Activated T-cell treated with anti-CD3 and anti-CD28 coated beads, Interleukin-2, amount 50 U/mL, for 24 hours (primary cell): ENCODE results near the gene F2RL3.
"Not testable (repeated sequence)": the region's sequence is repeated elsewhere in the genome, so short reads cannot be mapped to it uniquely, and the experiment has no call there.

Experiments
- DNase-seq: peaks from one replicate; pipeline ENCODE4 v3.0.0-alpha.2; 2020
- H3K27ac Mint-ChIP-seq: 2 replicates; pipeline ENCODE4 v1.8.0; 2020; ENCODE audit warnings: mild to moderate bottlenecking, mixed read lengths
- H3K27me3 Mint-ChIP-seq: 2 replicates; pipeline ENCODE4 v1.8.0; 2020; ENCODE audit warnings: mixed read lengths
- H3K36me3 Mint-ChIP-seq: 2 replicates; pipeline ENCODE4 v1.8.0; 2020; ENCODE audit warnings: low read depth, mixed read lengths
- H3K4me1 Mint-ChIP-seq: 2 replicates; pipeline ENCODE4 v1.8.0; 2020; ENCODE audit warnings: low read depth, mixed read lengths
- H3K4me3 Mint-ChIP-seq: 2 replicates; pipeline ENCODE4 v1.8.0; 2020; ENCODE audit warnings: mild to moderate bottlenecking, moderate library complexity, mixed read lengths
- H3K9me3 Mint-ChIP-seq: 2 replicates; pipeline ENCODE4 v1.8.0; 2020; ENCODE audit warnings: mixed read lengths

Gene F2RL3

DNA sequence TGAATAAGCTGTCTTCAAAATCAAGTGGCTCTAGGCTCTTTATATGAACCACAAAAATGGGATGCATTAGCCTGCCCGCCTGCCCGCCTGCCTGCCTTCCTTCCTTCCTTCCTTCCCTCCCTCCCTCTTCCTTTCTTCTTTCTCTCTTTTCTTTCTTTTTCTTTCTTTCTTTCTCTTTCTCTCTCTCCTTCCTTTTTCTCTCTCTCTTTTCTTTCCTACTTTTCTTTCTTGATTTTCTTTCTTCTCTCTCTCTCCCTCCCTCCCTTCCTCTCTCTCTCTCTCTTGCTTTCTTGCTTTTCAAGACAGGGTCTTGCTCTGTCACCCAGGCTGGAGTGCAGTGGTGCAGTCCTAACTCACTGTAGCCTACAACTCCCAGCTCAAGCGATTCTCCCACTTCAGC is 26.9 kb downstream of the F2RL3 start:
- DNase-seq, result no peak
- Mint-ChIP-seq H3K27me3 (peaks cover 13% of the 10 kb centered on the region), H3K36me3 (peaks cover 4% of the 10 kb centered on the region), H3K27ac (no peak overlapping the region), H3K9me3 (peaks cover 22% of the 10 kb centered on the region), H3K4me1 (no peaks in the 10 kb centered on the region), H3K4me3 (no peak overlapping the region)

DNA sequence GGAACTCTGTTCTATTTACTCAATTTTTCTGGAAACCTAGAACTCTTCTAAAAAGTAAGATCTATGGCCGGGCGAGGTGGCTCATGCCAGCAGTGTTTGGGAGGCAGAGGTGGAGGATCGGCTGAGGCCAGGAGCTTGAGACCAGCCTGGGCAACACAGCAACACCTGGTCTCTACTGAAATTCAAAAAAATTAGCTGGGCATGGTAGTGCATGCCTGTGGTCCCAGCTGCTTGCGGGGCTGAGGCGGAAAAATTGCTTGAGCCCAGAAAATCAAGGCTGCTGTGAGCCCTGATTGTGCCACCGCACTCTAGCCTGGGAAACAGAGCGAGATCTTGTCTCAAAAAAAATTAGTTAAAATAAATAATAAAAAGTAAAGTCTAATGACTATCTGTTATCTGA is 28.6 kb downstream of the F2RL3 start:
- Mint-ChIP-seq H3K4me3 (no peak overlapping the region), H3K36me3 (peaks cover 4% of the 10 kb centered on the region), H3K4me1 (no peaks in the 10 kb centered on the region), H3K9me3 (peaks cover 18% of the 10 kb centered on the region), H3K27ac (no peak overlapping the region), H3K27me3 (peaks cover 13% of the 10 kb centered on the region)
- no peak for DNase-seq

DNA sequence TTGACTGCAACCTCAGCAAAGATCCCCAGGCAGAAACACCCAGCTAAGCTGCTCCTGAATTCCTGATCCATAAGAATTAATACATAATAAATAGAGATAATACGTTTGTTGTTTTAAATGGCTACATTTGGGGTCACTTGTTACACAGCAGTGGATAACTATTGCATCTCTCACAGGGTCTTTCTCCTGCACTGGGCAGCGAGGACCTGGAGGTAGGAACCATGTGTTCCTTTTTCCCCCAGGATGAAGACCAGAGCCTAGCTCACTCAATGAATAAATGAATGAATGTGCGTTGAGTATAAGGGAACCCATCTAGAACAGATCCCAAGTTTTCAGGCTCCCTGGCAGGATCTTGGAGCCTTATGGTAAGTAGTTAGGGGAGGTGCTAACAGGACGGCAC is 30.7 kb downstream of the F2RL3 start:
- H3K4me1 Mint-ChIP-seq, result no peaks in the 10 kb centered on the region
- H3K27me3 Mint-ChIP-seq, result peaks cover 13% of the 10 kb centered on the region

DNA sequence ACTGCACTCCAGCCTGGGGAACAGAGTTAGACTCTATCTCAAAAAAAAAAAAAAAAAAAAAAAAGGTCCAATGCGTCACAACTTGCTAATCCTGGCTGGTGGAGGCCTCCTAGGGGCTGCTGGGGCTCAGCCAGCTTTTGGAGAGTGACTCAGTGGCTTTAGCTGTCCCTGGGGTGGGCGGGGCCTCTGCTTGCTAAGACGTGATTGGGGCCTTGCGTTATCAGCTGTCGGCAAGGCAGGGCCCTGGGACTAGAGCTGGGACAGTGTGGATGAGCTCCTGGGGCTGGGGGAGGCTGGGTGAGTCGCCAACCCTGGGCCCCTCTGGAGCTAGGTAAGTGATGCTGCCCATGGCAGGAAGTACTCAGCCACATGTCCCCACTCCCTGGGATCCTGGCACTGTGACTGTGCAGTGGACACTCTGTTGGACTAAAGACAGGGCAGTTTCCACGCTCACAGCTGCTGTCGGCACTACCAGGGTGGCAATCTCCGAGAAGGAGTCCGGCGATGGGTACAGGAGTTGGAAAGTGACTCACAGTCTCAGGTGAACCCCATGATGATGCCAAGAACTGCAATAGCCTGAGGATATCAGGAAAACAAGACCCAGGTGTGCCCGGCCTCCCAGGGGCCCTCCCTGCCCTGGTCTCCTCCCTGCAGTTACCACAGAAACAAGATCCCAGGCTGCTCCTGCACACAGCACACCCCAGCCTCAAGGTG is 32.2 kb downstream of the F2RL3 start:
- DNase-seq, result no peak
- no peak overlapping the region for H3K4me3 Mint-ChIP-seq
- no peaks in the 10 kb centered on the region for H3K4me1 Mint-ChIP-seq
- peaks cover 13% of the 10 kb centered on the region for H3K27me3 Mint-ChIP-seq
- H3K27ac Mint-ChIP-seq, result no peak overlapping the region
- no peaks in the 10 kb centered on the region for H3K36me3 Mint-ChIP-seq
- peaks cover 5% of the 10 kb centered on the region for H3K9me3 Mint-ChIP-seq

More for the DNA sequence above, 30.7 kb downstream of the F2RL3 start:
- DNase-seq, result no peak
- Mint-ChIP-seq H3K27ac (no peak overlapping the region), H3K4me3 (no peak overlapping the region), H3K36me3 (no peaks in the 10 kb centered on the region), H3K9me3 (peaks cover 2% of the 10 kb centered on the region)

DNA sequence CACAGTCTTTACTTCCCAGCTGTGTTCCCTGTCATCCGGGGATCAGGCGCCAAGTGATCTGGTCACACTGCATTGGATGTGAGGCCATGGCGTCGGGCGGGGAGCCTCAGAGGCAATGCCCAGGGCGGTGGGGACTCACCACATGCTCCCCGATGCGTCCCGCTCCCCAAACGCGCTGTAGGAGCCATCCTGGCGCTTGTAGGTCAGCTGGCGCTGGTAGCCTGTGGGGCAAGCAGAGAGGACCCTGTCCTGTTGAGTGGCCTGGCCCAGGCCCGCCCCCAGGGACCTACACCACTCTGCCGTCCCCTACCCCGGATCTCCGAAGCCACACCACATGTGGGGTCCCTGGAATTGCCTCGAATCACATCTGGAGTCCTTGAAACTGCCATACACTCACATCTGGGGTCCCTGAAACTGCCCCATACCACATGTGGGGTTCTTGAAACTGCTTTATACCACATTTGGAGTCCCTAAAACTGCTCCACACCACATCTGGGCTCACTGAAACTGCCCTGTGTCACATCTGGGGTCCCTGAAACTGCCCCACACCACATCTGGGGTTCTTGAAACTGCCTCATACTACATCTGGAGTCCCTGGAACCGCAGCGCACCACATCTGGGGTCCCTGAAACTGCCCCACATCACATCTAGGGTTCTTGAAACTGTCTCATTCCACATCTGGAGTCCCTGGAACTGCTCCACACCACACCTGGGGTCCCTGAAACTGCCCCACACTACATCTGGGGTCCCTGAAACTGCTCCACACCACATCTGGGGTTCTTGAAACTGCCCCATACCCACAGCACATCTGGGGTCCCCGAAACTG is 33.2 kb downstream of the F2RL3 start:
- Mint-ChIP-seq H3K9me3 (peaks cover 5% of the 10 kb centered on the region), H3K27me3 (peaks cover 9% of the 10 kb centered on the region), H3K4me3 (no peak overlapping the region), H3K27ac (no peak overlapping the region), H3K36me3 (no peaks in the 10 kb centered on the region), H3K4me1 (no peaks in the 10 kb centered on the region)
- DNase-seq, result no peak

DNA sequence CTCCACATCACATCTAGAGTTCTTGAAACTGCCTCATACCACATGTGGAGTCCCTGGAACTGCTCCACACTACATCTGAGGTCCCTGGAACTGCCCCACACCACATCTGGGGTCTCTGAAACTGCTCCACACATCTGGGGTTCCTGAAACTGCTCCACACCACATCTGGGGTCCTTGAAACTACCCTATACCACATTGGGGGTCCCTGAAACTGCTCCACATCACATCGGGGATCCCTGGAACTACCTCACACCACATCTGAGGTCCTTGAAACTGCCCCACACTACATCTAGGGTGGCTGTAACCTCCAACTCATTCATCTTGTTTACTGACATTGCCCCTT is 33.8 kb downstream of the F2RL3 start:
- no peaks in the 10 kb centered on the region for H3K36me3 Mint-ChIP-seq
- H3K27me3 Mint-ChIP-seq, result peaks cover 4% of the 10 kb centered on the region
- H3K27ac Mint-ChIP-seq, result no peak overlapping the region
- H3K4me1 Mint-ChIP-seq, result no peaks in the 10 kb centered on the region
- peaks cover 5% of the 10 kb centered on the region for H3K9me3 Mint-ChIP-seq
- DNase-seq, result no peak
- H3K4me3 Mint-ChIP-seq, result no peak overlapping the region

DNA sequence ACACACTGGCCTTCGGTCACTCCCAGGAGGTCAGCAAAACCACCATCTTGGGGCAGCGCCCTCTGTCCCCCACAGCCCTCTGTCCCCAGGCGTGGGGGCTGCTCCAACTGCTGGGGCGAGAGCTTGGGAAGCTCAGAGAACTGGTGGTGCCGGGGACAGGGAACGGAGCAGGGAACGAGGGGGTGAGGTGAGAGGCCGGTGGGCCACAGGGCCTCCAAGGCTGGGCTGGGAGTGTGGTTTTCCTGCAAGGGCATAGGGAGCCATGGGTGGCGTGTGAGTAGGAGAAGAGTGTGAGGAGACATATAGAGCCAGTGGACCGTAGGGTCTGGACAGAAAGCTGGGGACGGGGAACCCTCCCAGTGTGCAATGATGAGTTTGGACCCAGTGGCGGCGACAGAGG is 34.1 kb downstream of the F2RL3 start:
- no peak overlapping the region for H3K27ac Mint-ChIP-seq
- no peaks in the 10 kb centered on the region for H3K4me1 Mint-ChIP-seq
- H3K9me3 Mint-ChIP-seq, result peaks cover 5% of the 10 kb centered on the region
- peaks cover 4% of the 10 kb centered on the region for H3K27me3 Mint-ChIP-seq
- H3K36me3 Mint-ChIP-seq, result no peaks in the 10 kb centered on the region
- DNase-seq, result no peak
- no peak overlapping the region for H3K4me3 Mint-ChIP-seq

DNA sequence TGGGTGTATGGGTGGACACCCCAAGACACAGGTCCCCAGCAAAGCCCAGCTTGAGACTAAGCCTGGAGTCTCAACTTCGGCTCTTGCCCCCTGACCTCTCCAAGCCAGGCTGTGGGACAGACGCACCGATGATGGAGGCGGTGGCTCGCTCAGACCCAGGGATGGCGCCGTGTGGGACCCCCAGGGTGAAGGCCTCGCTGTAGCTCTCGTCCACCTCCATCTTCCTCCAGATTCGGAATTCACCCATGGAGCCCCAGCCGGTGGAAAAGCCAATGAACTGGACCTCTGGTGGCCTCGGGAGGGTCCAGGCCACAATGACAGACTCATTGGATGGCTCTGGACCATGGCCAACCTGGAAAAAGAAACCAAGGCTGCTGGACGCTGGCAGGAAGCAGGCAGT is 39.1 kb downstream of the F2RL3 start:
- no peak overlapping the region for H3K27ac Mint-ChIP-seq
- no peaks in the 10 kb centered on the region for H3K36me3 Mint-ChIP-seq
- H3K27me3 Mint-ChIP-seq, result peaks cover 17% of the 10 kb centered on the region
- DNase-seq, result no peak
- H3K4me3 Mint-ChIP-seq, result no peak overlapping the region
- H3K9me3 Mint-ChIP-seq, result peaks cover 2% of the 10 kb centered on the region
- no peaks in the 10 kb centered on the region for H3K4me1 Mint-ChIP-seq

DNA sequence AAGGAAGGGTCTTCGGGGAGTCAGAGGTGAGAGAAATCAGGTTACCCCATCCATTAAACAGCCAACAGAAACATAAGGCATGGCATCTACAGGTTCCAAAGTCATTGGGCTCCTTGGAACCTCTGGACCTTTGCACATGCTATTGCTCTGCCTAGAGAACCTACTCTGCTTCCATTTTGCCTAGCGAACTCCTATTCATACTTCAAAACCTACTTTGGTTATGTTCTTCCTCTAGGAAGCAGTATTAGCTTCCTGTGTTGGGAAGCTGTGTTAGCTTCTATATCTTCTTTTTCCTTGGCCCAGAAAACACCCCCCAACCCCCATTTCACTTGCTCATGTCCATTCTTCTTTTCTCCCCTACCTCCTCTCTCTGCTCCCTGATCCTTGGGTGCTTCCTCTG is 39.6 kb downstream of the F2RL3 start:
- Mint-ChIP-seq H3K27ac (no peak overlapping the region), H3K4me3 (no peak overlapping the region), H3K36me3 (no peaks in the 10 kb centered on the region), H3K4me1 (no peaks in the 10 kb centered on the region), H3K27me3 (peaks cover 17% of the 10 kb centered on the region), H3K9me3 (peaks cover 4% of the 10 kb centered on the region)
- DNase-seq, result no peak

DNA sequence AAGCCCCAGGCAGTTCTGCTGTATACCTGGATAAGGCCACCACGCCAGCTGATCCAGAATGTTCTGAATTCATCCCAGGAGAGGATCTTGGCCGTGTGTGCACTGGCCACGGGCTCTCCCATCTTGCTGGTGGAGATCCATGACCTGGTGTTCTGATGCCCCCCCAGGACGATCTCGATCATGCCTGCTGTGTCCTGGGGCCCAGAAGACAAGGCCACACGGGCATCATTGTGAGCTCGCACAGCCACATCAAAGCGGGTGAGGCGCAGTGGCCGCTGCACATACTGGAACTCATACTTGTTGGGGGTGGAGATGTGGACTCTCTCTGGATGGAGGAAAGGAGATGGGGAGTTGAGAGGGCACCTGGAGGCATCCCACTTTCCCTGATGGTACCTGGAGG is 40.1 kb downstream of the F2RL3 start:
- Mint-ChIP-seq H3K27me3 (peaks cover 17% of the 10 kb centered on the region), H3K4me3 (no peak overlapping the region), H3K9me3 (peaks cover 10% of the 10 kb centered on the region)

DNA sequence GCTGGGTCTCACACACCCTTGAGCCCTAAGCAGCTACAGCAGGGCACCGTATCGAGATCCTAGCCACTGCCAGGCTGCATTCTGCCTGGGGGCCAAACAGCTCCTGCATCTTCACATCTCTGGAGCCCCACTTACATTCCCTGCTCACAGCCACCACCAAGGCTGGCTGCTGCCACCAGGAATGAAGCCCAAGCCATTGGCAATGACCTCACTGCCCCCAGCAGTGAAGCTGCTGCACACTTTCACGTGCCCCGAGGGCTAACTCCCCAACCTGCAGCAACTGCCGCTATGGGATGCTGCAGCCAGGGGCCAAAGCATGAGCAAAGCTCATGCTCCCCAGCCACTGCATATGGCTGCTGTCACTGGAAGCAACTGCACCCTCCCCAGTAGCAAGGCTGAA is 42.0 kb downstream of the F2RL3 start:
- Mint-ChIP-seq H3K27ac (no peak overlapping the region), H3K4me3 (no peak overlapping the region), H3K36me3 (no peaks in the 10 kb centered on the region), H3K27me3 (peaks cover 17% of the 10 kb centered on the region), H3K4me1 (no peaks in the 10 kb centered on the region), H3K9me3 (peaks cover 18% of the 10 kb centered on the region)
- no peak for DNase-seq

More for the DNA sequence above, 40.1 kb downstream of the F2RL3 start:
- H3K4me1 Mint-ChIP-seq, result no peaks in the 10 kb centered on the region
- no peak overlapping the region for H3K27ac Mint-ChIP-seq
- DNase-seq, result no peak
- no peaks in the 10 kb centered on the region for H3K36me3 Mint-ChIP-seq

DNA sequence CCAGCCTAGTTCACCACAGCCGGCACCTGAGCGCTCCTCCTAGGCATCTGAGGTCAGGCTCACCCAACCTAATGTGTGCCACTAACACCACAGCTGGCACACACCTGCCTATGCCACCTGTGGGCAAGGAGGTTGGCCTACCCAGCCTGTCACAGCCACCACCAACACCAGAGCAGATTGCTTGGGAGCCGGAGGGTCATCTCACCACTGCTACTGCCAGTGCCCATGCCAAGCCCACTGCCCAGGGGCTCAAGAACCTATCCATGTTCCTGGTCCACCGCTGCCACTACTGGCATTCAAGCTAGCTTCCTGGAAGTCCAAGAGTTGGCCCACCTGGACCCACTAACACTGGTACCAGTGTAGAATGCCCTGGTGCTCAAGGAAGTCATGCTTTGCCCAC is 42.5 kb downstream of the F2RL3 start:
- Mint-ChIP-seq H3K9me3 (peaks cover 18% of the 10 kb centered on the region), H3K4me1 (no peaks in the 10 kb centered on the region), H3K36me3 (no peaks in the 10 kb centered on the region), H3K4me3 (no peak overlapping the region), H3K27me3 (peaks cover 17% of the 10 kb centered on the region), H3K27ac (no peak overlapping the region)
- no peak for DNase-seq

DNA sequence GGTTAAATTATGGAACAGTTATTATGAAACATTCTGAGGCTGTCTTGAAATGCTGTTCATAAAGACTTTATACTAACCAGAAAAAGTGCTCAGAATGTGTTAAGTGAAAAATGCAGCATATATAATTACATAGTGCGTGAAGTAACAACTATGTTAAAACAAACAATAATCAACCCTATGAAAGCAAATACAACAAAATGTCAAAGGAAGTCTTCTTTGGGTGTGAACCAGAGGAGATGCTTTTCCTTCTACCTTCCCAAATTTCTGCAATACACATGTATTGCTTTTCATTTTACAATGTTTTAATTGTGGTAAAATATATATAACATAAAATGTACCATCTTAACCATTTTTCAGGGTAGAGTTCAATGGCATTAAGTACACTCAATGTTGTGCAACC is 45.7 kb downstream of the F2RL3 start:
- Mint-ChIP-seq H3K9me3 (peaks cover 18% of the 10 kb centered on the region), H3K4me1 (no peaks in the 10 kb centered on the region), H3K36me3 (no peaks in the 10 kb centered on the region), H3K27ac (no peak overlapping the region), H3K4me3 (no peak overlapping the region), H3K27me3 (peaks cover 7% of the 10 kb centered on the region)
- no peak for DNase-seq

DNA sequence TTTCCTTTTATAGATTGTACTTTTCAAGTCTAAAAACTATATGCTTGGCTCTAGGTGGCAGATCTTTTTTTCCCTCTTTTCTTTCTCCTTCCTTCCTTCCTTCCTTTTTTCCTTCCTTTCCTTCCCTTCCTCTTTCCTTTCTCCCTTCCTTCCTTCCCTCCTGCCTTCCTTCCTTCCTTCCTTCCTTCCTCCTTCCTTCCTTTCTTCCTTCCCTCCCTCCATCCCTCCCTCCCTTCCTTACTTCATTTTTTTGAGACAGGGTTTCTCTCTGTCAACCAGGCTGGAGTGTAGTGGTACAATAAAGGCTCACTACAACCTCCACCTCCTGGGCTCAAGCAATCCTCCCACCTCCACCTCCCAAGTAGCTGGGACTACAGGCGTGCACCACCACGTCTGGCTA is 48.1 kb downstream of the F2RL3 start:
- peaks cover 18% of the 10 kb centered on the region for H3K9me3 Mint-ChIP-seq
- DNase-seq, result no peak
- no peaks in the 10 kb centered on the region for H3K27me3 Mint-ChIP-seq
- H3K27ac Mint-ChIP-seq, result no peak overlapping the region
- no peaks in the 10 kb centered on the region for H3K36me3 Mint-ChIP-seq
- no peak overlapping the region for H3K4me3 Mint-ChIP-seq
- no peaks in the 10 kb centered on the region for H3K4me1 Mint-ChIP-seq

DNA sequence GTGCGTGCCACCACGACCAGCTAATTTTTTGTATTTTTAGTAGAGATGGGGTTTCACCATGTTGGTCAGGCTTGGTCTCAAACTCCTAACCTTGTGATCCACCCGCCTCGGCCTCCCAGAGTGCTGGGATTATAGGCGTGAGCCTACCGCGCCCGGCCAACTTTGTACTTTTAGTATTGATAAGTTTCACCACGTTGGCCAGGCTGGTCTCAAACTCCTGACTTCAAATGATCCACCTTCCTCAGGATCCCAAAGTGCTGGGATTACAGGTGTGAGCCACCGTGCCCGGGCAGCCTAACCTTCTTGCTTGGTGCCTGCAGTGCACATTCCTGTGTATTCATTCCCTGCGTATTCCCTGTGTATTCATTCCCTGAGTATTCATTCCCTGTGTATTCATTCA is 49.0 kb downstream of the F2RL3 start:
- H3K4me3 Mint-ChIP-seq, H3K27me3 Mint-ChIP-seq, H3K4me1 Mint-ChIP-seq, H3K36me3 Mint-ChIP-seq, DNase-seq, H3K27ac Mint-ChIP-seq: not testable (repeated sequence)
- H3K9me3 Mint-ChIP-seq, result peaks cover 18% of the 10 kb centered on the region
